PFSK-1 (cell line): Measurements from ENCODE around the gene NFIB. TPM values are rescaled to one million over a fixed set of nuclear protein-coding genes. Genes with fewer than 3 reads are reported as not detected.

Source experiments
- FOXP2 ChIP-seq: optimal IDR thresholded peaks from 2 replicates; pipeline ENCODE3; 2011; ENCODE audit warnings: borderline replicate concordance, control low read depth, inconsistent platforms; ENCODE audit not compliant: insufficient read depth; ENCODE audit errors: extremely low read length, extremely low read depth
- POLR2AphosphoS5 ChIP-seq: IDR thresholded peaks from 2 replicates; pipeline ENCODE4 v1.6.1; 2012; ENCODE audit warnings: low read depth, mild to moderate bottlenecking, control low read depth, low read length, moderate library complexity
- SIN3A ChIP-seq: IDR thresholded peaks from 2 replicates; pipeline ENCODE4 v1.6.1; 2012; ENCODE audit warnings: mild to moderate bottlenecking, low read length, moderate library complexity, borderline replicate concordance; ENCODE audit not compliant: insufficient read depth
- TAF1 ChIP-seq: IDR thresholded peaks from 2 replicates; pipeline ENCODE4 v1.6.1; 2012; ENCODE audit warnings: low read length, control low read depth, borderline replicate concordance; ENCODE audit not compliant: insufficient read depth
- polyA plus RNA-seq: library from polyadenylated mRNA; unstranded; fragments of >200 nt; gene quantifications from one replicate; pipeline ENCODE4 v1.2.1, GENCODE V29; 2012; ENCODE audit warnings: low read depth, missing spikeins; ENCODE audit not compliant: insufficient read length
- TF ChIP-seq, protein P1 (sequence below), 2 experiments: IDR thresholded peaks; 2 replicates each; pipeline versions ENCODE4 v1.6.1 to v1.8.0; 2011 to 2012; ENCODE audit warnings: low read depth in 2 of 2, low read length in 2 of 2, control low read depth in 1 of 2, inconsistent platforms in 1 of 2, mild to moderate bottlenecking in 1 of 2, moderate library complexity in 1 of 2; ENCODE audit not compliant: insufficient read depth in 1 of 2

Gene NFIB
- polyA plus RNA-seq = 16.6 TPM

DNA sequence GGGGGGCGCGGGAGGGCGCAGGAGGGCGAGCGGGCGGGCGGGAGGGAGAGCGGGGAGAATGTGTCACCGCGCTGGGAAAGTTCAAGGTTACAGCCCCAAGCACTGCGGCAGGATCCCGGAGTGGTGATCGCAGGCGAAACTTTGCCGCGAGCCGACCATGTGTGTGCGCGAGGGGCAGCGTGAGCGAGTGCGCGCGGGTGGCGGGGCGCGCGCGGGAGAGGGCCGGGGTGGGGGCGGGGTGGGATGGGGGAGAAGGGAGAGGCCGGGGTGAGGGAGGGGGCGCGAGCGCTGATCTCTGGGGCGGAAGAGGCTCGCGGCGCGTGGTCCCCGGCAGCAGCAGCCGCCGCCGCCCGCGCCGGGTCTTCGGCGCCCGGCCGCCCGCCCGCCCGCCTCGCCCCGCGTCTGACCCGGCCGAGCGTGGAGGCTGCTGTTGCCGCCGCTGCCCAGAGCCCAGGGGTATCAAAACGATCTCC is at the start of gene NFIB:
TSS of gene NFIB (minus strand) at position 191 of the 473 bp plus-strand sequence. CDS start 630 bp downstream, outside the sequence.
- TF ChIP-seq FOXP2 (peak; percentile 26), TAF1 (no peak)
- TF ChIP-seq, protein P1, sequence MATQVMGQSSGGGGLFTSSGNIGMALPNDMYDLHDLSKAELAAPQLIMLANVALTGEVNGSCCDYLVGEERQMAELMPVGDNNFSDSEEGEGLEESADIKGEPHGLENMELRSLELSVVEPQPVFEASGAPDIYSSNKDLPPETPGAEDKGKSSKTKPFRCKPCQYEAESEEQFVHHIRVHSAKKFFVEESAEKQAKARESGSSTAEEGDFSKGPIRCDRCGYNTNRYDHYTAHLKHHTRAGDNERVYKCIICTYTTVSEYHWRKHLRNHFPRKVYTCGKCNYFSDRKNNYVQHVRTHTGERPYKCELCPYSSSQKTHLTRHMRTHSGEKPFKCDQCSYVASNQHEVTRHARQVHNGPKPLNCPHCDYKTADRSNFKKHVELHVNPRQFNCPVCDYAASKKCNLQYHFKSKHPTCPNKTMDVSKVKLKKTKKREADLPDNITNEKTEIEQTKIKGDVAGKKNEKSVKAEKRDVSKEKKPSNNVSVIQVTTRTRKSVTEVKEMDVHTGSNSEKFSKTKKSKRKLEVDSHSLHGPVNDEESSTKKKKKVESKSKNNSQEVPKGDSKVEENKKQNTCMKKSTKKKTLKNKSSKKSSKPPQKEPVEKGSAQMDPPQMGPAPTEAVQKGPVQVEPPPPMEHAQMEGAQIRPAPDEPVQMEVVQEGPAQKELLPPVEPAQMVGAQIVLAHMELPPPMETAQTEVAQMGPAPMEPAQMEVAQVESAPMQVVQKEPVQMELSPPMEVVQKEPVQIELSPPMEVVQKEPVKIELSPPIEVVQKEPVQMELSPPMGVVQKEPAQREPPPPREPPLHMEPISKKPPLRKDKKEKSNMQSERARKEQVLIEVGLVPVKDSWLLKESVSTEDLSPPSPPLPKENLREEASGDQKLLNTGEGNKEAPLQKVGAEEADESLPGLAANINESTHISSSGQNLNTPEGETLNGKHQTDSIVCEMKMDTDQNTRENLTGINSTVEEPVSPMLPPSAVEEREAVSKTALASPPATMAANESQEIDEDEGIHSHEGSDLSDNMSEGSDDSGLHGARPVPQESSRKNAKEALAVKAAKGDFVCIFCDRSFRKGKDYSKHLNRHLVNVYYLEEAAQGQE (IDR thresholded peaks at IDR 0.05; ENCODE audit: insufficient read depth in 1 of 2, low read depth in 2 of 2, low read length in 2 of 2) = no peak

DNA sequence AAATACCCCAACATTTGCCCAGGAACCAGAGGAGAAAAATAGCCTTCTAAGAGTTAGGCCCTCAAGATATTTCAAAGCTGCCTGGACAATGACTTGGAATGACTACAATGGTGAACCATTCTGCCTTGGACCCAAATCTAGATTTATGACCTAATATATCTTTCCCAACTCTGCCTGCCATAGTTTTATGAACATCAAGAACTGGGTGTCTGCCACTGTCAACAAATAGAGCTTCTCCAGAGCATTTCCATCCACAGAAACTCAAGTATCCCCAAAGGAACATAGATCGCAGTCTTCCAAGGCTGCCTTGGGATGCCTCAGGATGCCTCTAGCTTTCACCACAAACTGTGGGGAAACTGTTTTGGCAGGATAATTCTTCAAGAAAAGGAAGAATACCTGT is 48.2 kb upstream of the NFIB start:
- TF ChIP-seq FOXP2 = no peak
- TF ChIP-seq, protein P1 (IDR thresholded peaks at IDR 0.05; ENCODE audit: insufficient read depth in 1 of 2, low read depth in 2 of 2, low read length in 2 of 2) = no peak
- no peak for TF ChIP-seq SIN3A
- TF ChIP-seq POLR2AphosphoS5 = no peak
- no peak for TF ChIP-seq TAF1

DNA sequence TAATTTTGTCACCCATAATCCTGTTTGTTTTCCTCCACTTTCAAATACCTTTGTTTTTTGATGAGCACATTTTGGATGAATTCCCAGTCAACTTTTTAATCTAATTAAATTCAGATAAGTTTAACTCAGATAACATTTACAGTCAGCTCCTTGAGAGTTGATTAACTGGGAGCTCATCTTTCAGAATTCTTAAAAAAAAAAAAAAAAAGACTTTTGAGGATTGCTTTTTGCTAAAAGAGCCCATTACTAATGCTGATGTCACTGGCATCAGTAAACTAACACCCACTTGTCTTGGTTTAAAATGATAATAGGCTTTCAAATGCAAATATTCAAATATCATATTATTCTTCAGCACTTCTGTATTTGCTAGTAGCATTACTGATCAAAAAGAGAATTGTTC is 47.1 kb upstream of the NFIB start:
- no peak for TF ChIP-seq SIN3A
- TF ChIP-seq TAF1 = no peak
- TF ChIP-seq POLR2AphosphoS5 = no peak
- no peak for TF ChIP-seq FOXP2

DNA sequence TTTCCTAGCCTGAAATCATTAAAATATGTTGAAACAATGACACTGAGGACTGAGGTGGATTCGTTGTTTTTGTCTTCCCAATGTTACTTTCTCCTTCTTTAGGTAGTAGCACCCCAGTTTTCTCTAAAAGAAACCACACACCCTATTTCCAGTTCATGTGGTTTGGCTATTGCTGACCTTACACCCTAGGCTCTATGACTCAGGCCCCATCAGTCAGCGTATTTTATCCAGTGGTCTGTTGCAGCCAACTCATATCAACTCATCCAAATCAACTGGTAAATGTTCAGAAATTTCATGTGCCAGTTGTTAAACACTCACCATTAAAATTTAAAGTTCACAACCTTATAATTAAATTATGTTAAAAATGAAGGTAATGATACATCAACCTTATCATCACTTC is 44.6 kb upstream of the NFIB start:
- no peak for TF ChIP-seq TAF1
- TF ChIP-seq, protein P1 (IDR thresholded peaks at IDR 0.05; ENCODE audit: insufficient read depth in 1 of 2, low read depth in 2 of 2, low read length in 2 of 2) = no peak
- no peak for TF ChIP-seq SIN3A
- TF ChIP-seq FOXP2 = no peak
- no peak for TF ChIP-seq POLR2AphosphoS5

DNA sequence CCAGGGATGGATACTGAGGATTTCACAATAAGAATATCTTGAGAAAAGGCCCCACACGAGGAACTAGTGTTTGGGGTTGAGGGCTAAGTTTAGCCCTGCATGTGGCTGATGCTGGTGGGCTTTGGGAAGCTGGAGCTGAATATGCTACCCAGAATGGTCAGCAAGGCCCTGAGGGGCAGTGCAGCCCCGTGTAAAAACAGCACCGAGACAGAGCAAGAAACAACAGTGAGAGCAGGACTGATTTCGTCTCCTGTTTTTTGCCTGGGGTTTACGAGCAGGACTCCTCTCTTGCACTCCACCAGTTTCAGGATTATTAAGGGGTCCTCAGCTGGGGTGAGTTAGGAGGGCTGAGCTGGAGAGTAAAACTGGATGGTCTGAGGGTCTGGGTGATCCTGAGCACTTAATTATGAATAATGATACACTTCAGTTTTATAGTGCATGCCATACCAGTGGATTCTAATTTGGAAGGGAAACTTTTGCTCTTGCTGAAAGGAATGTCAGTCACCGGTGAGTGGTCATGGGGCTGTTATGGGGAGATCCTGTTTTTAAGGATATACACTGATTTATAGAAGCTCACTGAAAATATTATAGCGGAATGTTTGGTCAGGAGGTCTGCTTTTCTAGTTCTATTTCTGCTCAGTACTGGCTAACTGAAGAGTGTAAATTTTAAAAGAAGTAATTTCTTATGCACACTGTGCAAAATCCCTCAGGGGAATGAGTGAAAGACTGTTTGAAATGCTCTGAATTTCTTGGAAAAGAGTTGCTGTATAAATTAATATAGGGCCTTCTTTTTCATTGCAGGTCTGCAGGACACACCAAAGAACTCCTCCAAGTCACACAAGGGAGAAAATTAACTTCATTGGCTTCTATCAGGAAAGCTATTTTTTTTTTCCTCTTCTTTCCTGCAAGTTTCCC is 42.7 kb upstream of the NFIB start:
- TF ChIP-seq POLR2AphosphoS5 (no peak), FOXP2 (no peak), SIN3A (no peak), TAF1 (no peak)
- TF ChIP-seq, protein P1 (IDR thresholded peaks at IDR 0.05; ENCODE audit: insufficient read depth in 1 of 2, low read depth in 2 of 2, low read length in 2 of 2) = no peak
